Suprapubic skin (tissue), 3 donors: ENCODE data around the gene NIPAL3.
"Not testable (repeated sequence)": the region's sequence is repeated elsewhere in the genome, so short reads cannot be mapped to it uniquely, and the experiment has no call there.

Source experiments
- POLR2AphosphoS5 ChIP-seq, 3 donors: sonication (generic); formaldehyde crosslinking; IDR thresholded peaks; one replicate each; pipeline ENCODE4 v1.6.1; 2017; ENCODE audit warnings: antibody characterized with exemption in 3 of 3
- TF ChIP-seq, protein P1 (sequence below), 2 donors: fragments of 200-600 bp in 1 of 2; fragments of 450-650 bp in 1 of 2; sonication (generic) in 1 of 2; IDR thresholded peaks; one replicate each; pipeline ENCODE4 v1.5.1; 2016 to 2019; ENCODE audit warnings: antibody characterized with exemption in 2 of 2, mild to moderate bottlenecking in 1 of 2, moderate library complexity in 1 of 2

DNA sequence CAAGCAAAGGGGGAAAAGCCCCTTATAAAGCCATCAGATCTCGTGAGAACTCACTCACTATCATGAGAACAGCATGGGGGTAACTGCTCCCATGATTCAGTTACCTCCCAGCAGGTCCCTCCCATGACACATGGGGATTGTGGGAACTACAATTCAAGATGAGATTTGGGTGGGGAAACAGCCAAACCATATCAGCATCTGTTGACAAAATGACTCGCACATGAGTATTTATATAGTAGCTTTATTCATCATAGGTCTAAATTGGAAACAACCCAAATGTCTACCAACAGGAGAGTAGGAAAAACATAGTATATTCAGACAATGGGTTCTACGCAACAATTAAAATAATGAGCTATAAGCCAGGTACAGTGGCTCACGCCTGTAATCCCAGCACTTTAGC lies 46.5 kb downstream of the NIPAL3 start:
- TF ChIP-seq POLR2AphosphoS5 (IDR thresholded peaks at IDR 0.05), result not testable (repeated sequence)
- TF ChIP-seq, protein P1, sequence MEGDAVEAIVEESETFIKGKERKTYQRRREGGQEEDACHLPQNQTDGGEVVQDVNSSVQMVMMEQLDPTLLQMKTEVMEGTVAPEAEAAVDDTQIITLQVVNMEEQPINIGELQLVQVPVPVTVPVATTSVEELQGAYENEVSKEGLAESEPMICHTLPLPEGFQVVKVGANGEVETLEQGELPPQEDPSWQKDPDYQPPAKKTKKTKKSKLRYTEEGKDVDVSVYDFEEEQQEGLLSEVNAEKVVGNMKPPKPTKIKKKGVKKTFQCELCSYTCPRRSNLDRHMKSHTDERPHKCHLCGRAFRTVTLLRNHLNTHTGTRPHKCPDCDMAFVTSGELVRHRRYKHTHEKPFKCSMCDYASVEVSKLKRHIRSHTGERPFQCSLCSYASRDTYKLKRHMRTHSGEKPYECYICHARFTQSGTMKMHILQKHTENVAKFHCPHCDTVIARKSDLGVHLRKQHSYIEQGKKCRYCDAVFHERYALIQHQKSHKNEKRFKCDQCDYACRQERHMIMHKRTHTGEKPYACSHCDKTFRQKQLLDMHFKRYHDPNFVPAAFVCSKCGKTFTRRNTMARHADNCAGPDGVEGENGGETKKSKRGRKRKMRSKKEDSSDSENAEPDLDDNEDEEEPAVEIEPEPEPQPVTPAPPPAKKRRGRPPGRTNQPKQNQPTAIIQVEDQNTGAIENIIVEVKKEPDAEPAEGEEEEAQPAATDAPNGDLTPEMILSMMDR (IDR thresholded peaks at IDR 0.05), result not testable (repeated sequence)
